Nucleus accumbens (tissue), 56 donors: ENCODE measurements around the gene MCCD1.
"Not testable (repeated sequence)": the region's sequence is repeated elsewhere in the genome, so short reads cannot be mapped to it uniquely, and the experiment has no call there.

Source experiments
- DNase-seq, 56 donors: peaks; one replicate each; lab custom pipeline; 2025; lab: John Stamatoyannopoulos, UW

Gene MCCD1

DNA sequence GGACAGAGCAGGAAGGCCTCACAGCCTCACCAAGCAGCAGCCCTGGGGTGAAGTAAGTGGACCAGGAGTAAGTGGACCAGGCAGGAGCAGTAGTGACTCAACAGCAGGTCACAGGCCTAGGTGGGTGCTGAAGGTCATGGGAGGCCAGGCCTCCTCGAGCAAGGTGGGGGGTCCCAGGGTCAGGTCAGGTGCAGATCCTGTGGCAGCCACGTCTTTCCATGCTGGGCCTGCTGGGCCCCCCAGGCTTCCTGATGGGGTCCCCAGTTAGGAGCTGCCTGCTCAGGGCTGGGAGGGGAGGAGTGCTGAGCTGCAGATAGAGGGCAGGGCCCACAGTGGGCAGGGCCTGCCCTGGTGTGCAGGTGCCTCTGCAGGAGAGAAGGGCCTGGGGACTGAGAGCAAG lies 19.7 kb upstream of the MCCD1 start:
- DNase-seq, result not testable (repeated sequence)

GRCh38 chr6:31510007-31510406 lies 18.8 kb upstream of the MCCD1 start:
- DNase-seq, result no peak

- no peak for DNase-seq
These were observed 15.2 kb upstream of the MCCD1 start for GRCh38 chr6:31513456-31514165.

DNA sequence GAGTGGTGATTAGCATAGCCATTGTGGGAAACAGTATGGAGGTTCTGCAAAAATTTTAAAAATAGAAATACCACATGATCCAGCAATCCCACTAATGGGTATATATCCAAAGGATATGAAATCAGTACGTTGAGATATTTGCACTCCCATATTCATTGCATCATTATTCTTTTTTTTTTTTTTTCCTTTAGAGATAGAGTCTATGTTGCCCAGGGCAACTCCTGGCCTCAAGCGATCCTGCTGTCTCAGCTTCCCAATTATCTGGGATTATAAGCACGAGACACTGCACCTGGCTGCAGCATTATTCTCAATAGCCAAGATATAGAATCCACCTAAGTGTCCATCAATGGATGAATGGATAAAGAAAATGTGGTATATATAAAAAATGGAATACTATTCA lies 6.9 kb upstream of the MCCD1 start:
- DNase-seq, result no peak

GRCh38 chr6:31525553-31525931 lies 3.2 kb upstream of the MCCD1 start:
- DNase-seq, result no peak

- no peak for DNase-seq
These were observed 2.7 kb upstream of the MCCD1 start for GRCh38 chr6:31525932-31526591.

- DNase-seq, result no peak
These were observed 420 bp upstream of the MCCD1 start for GRCh38 chr6:31528307-31528777.

- no peak for DNase-seq
These were observed 778 bp downstream of the MCCD1 start for GRCh38 chr6:31529329-31530150.

- no peak for DNase-seq
These were observed 1.9 kb downstream of the MCCD1 start for GRCh38 chr6:31530659-31531058.

GRCh38 chr6:31531162-31531561 lies 2.4 kb downstream of the MCCD1 start:
- no peak for DNase-seq

GRCh38 chr6:31531771-31532643 lies 3.2 kb downstream of the MCCD1 start:
- no peak for DNase-seq

- no peak for DNase-seq
These were observed 4.1 kb downstream of the MCCD1 start for GRCh38 chr6:31532644-31533454.

DNA sequence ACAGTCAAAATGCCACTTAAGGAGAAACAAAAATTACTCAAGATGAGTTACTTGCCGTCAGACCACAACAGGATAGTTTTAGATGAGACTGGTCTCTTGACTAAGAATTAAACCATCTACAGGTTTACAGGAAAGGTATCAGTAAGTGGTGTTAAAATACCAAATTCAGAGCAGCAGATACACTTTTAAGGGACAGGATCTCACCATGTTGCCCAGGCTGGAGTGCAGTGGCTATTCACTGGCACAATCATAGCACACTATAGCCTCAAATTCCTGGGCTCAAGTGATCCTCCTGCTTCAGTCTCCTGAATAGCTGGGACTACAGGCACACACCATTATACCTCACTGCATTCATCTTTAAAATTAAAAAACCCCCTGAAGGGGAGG lies 4.7 kb downstream of the MCCD1 start:
- DNase-seq, result no peak

- DNase-seq, result no peak
These were observed 5.2 kb downstream of the MCCD1 start for GRCh38 chr6:31534011-31534410.

DNA sequence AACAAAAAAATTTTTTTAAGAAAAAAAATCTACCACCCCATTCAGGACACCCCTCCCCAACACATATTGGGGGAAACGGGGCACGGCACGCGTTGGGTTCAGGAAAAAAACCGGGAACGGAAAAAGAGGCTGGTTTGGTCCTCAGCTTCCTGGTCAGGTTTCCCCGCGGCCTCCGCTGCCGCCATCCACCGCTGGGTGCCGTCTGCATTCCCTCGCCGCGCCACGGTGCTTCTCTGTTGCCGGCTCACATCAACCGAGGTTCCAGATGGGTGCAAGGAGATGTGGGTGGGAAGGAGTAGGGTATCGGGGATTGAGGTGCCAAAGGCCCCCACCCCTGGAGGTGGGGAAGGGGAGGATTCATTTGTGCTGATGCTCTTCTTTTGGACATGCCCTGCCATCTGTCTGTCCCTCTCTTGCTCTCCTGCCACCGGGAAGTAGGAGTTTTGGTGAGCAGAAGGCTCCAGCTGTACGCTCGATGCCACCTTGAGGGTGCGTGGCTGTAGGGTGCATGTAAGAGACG lies 5.8 kb downstream of the MCCD1 start:
- DNase-seq, result no peak

DNA sequence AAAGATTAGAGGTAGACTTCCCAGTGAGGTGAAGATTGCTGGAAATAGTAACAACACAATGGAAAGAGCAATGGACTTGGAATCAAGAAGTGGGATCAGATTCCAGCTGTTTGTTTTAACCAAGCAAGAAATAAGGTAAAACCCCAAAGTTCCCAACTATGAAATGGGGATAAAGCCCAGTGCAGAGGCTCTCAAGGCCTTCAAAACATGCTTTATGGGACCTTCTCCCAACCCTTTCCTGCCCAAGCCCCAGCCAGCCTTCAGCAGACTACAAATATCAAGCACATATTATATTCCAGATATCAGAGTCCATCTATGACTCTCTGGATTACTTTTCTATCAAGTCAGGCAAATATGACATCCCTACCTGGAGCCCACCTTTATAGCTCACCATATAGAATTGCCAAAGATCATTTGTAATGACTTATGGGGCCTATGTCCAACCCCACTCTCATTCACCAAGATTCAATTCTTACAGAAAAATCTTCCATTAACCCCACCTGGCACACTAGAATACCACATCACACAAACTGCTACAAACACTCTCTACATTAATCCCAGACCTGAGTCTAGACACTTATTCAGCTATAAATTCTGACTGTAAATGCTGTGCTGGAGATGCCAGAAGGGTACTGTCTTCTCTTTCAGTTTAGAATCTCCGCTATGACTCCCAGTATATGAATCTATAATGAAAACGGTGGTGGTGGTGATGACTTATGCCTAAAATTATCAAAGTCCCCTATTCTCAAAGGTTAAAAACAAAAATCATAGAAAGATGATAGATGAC lies 7.0 kb downstream of the MCCD1 start:
- DNase-seq, result no peak

DNA sequence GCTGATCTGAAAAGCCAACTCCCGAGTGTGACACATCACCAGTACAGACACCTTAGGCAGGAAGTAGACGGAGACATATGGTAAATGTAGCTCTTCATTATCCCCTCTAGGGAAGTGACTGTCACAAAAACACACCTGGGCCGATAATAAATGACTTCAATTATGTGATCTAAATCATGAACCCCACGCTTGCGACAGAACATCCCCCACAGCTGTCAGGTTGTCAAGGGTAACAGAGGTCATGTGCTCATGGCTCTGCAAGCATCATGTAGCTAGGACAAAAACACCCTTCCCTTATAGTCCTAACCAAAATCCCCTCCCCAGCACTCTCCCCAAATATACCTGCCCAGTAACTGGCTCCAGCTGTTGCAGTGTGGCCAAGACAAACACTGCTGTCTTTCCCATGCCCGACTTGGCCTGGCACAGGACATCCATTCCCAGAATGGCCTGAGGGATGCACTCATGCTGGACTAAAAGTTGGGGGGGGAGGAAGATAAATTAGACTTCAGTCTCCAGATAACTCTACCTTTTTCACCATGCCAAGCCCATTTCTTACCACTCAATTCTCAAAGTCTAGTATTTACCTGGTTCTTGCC lies 10.1 kb downstream of the MCCD1 start:
- peak in 15 of 56 donors; percentile 6 to 39 (median 21) for DNase-seq

- DNase-seq, result no peak
These were observed 11.9 kb downstream of the MCCD1 start for GRCh38 chr6:31540640-31541039.
